Measurements from ENCODE around the gene TRPM3. TPM values are rescaled to one million over a fixed set of nuclear protein-coding genes. Genes with fewer than 3 reads are reported as not detected.

TRPM3 gene
- total RNA-seq, 4 donors from 2014 or later = 0.11 to 1.3 (median 0.21) TPM

GRCh38 chr9:70600506-70600905, 520.9 kb downstream of the TRPM3 start:
- Histone ChIP-seq H3K4me1 (peaks cover 26% of the 10 kb centered on the region), H3K36me3 (no peaks in the 10 kb centered on the region), H3K27me3 (no peaks in the 10 kb centered on the region), H3K27ac (peak overlapping the region; percentile 87), H3K9me3 (no peaks in the 10 kb centered on the region), H3K4me3 (no peak overlapping the region)
- no peak for TF ChIP-seq EP300 (IDR thresholded peaks at IDR 0.05)
- TF ChIP-seq POLR2A (IDR thresholded peaks at IDR 0.05) = no peak
- no peak for TF ChIP-seq CTCF (IDR thresholded peaks at IDR 0.05)
- WGBS = 30% methylated on average over 1 of the region's 1 CpG
- DNase-seq (ENCODE audit: low spot score in 2 of 2) = no peak

- Histone ChIP-seq H3K27ac (no peak overlapping the region), H3K4me3 (no peak overlapping the region), H3K4me1 (peaks cover 26% of the 10 kb centered on the region), H3K36me3 (no peaks in the 10 kb centered on the region), H3K27me3 (no peaks in the 10 kb centered on the region), H3K9me3 (no peaks in the 10 kb centered on the region)
- no peak for DNase-seq (ENCODE audit: low spot score in 2 of 2)
- TF ChIP-seq EP300 (IDR thresholded peaks at IDR 0.05) (no peak), CTCF (IDR thresholded peaks at IDR 0.05) (no peak), POLR2AphosphoS5 (IDR thresholded peaks at IDR 0.05) (no peak), POLR2A (IDR thresholded peaks at IDR 0.05) (no peak)
These were observed 523.5 kb downstream of the TRPM3 start for GRCh38 chr9:70597886-70598285.

- DNase-seq (ENCODE audit: low spot score in 2 of 2) = no peak
- WGBS = 67% methylated on average over 4 of the region's 4 CpGs
- Histone ChIP-seq H3K27me3 (no peaks in the 10 kb centered on the region), H3K4me3 (no peak overlapping the region), H3K4me1 (peaks cover 4% of the 10 kb centered on the region), H3K27ac (no peak overlapping the region), H3K36me3 (no peaks in the 10 kb centered on the region), H3K9me3 (no peaks in the 10 kb centered on the region)
- no peak for TF ChIP-seq POLR2AphosphoS5 (IDR thresholded peaks at IDR 0.05)
- TF ChIP-seq EP300 (IDR thresholded peaks at IDR 0.05) = no peak
- no peak for TF ChIP-seq POLR2A (IDR thresholded peaks at IDR 0.05)
- no peak for TF ChIP-seq CTCF (IDR thresholded peaks at IDR 0.05)
These were observed 526.2 kb downstream of the TRPM3 start for GRCh38 chr9:70595211-70595610.

GRCh38 chr9:70594386-70594944, 527.0 kb downstream of the TRPM3 start:
- no peak for TF ChIP-seq POLR2A (IDR thresholded peaks at IDR 0.05)
- TF ChIP-seq CTCF (IDR thresholded peaks at IDR 0.05) = no peak
- TF ChIP-seq EP300 (IDR thresholded peaks at IDR 0.05) = no peak
- no peak for TF ChIP-seq POLR2AphosphoS5 (IDR thresholded peaks at IDR 0.05)
- Histone ChIP-seq H3K4me1 (peaks cover 5% of the 10 kb centered on the region), H3K36me3 (no peaks in the 10 kb centered on the region), H3K9me3 (no peaks in the 10 kb centered on the region), H3K4me3 (no peak overlapping the region), H3K27me3 (no peaks in the 10 kb centered on the region), H3K27ac (no peak overlapping the region)
- no peak for DNase-seq (ENCODE audit: low spot score in 2 of 2)
- WGBS = 74% methylated on average over 2 of the region's 2 CpGs

- Histone ChIP-seq H3K27ac (no peak overlapping the region), H3K4me3 (no peak overlapping the region), H3K27me3 (no peaks in the 10 kb centered on the region), H3K9me3 (no peaks in the 10 kb centered on the region), H3K4me1 (peaks cover 17% of the 10 kb centered on the region), H3K36me3 (no peaks in the 10 kb centered on the region)
- TF ChIP-seq POLR2A (IDR thresholded peaks at IDR 0.05) = no peak
- no peak for TF ChIP-seq CTCF (IDR thresholded peaks at IDR 0.05)
- TF ChIP-seq EP300 (IDR thresholded peaks at IDR 0.05) = no peak
- no peak for TF ChIP-seq POLR2AphosphoS5 (IDR thresholded peaks at IDR 0.05)
- no peak for DNase-seq (ENCODE audit: low spot score in 2 of 2)
These were observed 528.2 kb downstream of the TRPM3 start for GRCh38 chr9:70593241-70593640.
